Measurements from ENCODE around the gene PHACTR2.

DNA sequence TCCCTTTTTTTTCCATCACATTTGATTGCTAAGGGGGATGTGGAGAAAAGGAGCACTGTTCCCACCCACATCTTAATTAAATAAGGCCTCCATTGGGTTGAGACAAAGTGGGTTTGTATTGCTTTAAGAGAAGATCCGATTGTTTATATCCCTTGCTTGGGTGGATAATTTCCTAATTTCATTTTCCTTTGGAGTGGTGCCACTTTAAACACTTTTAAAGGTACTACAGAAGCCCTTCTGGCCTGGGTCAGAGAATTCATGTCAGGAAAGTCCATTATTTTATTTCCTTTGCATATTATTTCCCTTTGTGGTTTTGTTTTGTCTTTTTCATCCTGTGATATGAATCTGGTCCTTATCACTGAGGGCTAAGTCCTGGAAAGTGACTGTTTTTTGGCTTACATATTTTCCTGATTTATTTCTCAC is 56.9 kb downstream of the PHACTR2 start:
- TF ChIP-seq, protein P1, sequence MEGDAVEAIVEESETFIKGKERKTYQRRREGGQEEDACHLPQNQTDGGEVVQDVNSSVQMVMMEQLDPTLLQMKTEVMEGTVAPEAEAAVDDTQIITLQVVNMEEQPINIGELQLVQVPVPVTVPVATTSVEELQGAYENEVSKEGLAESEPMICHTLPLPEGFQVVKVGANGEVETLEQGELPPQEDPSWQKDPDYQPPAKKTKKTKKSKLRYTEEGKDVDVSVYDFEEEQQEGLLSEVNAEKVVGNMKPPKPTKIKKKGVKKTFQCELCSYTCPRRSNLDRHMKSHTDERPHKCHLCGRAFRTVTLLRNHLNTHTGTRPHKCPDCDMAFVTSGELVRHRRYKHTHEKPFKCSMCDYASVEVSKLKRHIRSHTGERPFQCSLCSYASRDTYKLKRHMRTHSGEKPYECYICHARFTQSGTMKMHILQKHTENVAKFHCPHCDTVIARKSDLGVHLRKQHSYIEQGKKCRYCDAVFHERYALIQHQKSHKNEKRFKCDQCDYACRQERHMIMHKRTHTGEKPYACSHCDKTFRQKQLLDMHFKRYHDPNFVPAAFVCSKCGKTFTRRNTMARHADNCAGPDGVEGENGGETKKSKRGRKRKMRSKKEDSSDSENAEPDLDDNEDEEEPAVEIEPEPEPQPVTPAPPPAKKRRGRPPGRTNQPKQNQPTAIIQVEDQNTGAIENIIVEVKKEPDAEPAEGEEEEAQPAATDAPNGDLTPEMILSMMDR (IDR thresholded peaks at IDR 0.05): no peak
- no peak for TF ChIP-seq POLR2A (IDR thresholded peaks at IDR 0.05)

Data from heart left ventricle (tissue), 13 donors.